ENCODE data around the gene RBPJ. TPM values are rescaled to one million over a fixed set of nuclear protein-coding genes. Genes with fewer than 3 reads are reported as not detected.
A peak's percentile ranks its signal among the peaks of the same experiment; 100 is the strongest.
"Not testable (repeated sequence)": the region's sequence is repeated elsewhere in the genome, so short reads cannot be mapped to it uniquely, and the experiment has no call there.

The RBPJ gene
- total and polyA plus RNA-seq, 2 experiments from 2014 or later, result 50.3 to 80.3 TPM

GRCh38 chr4:26311633-26312032 is 9.2 kb upstream of the RBPJ start:
- DNase-seq (ENCODE audit: low read depth in 1 of 2, low spot score in 1 of 2), result no peak
- no peaks in the 10 kb centered on the region for H3K4me1 ChIP-seq (ENCODE audit: low read depth)
- H3K27me3 ChIP-seq, result no peaks in the 10 kb centered on the region
- H3K9me3 ChIP-seq (ENCODE audit: low read depth), result no peaks in the 10 kb centered on the region
- H3K36me3 ChIP-seq, result no peaks in the 10 kb centered on the region
- no peak overlapping the region for H3K27ac ChIP-seq
- no peak for TF ChIP-seq CTCF (IDR thresholded peaks at IDR 0.05; ENCODE audit: low read depth, low read length)
- H3K4me3 ChIP-seq, result no peak overlapping the region

DNA sequence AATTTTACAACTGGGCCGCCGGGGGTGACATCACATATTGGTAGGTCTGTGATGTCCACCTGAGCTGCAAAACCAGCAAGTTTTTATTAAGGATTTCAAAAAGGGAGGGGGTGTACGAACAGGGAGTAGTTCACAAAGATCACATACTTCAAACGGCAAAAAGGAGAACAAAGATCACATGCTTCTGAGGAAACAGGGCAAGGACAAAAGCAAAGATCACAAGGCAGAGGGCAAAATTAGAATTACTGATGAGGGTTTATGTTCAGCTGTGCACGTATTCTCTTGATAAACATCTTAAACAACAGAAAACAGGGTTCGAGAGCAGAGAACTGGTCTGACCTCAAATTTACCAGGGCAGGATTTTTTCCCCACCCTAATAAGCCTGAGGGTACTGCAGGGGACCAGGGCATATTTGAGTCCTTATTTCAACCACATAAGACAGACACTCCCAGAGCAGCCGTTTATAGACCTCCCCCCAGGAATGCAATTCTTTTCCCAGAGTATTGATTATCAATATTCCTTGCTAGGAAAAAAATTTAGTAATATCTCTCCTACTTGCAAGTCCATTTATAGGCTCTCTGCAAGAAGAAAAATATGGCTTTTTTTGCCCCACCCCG is 5.4 kb upstream of the RBPJ start:
- not testable (repeated sequence) for H3K36me3 ChIP-seq; H3K27ac ChIP-seq; H3K4me3 ChIP-seq; H3K27me3 ChIP-seq; DNase-seq (ENCODE audit: low read depth in 1 of 2, low spot score in 1 of 2); H3K4me1 ChIP-seq (ENCODE audit: low read depth); H3K9me3 ChIP-seq (ENCODE audit: low read depth)

DNA sequence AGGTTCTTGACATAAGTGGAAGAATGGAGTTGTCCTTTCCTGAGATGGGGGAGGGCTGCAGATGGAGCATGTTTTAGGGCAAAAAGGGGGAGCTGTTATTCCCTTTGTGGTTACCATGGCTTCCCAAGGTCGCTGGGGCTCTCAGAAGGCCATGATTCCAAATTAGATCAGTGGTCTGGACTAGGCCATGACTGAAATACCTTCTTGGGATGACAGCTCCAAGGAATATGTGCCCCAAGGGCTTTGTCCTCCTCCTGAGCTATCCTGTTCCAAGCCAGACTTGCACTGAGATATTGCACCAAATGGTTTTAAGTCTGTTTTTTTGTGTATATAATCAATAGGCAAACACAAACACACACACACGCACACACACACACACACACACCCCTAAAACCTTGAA is 3.0 kb upstream of the RBPJ start:
- H3K27ac ChIP-seq, result no peak overlapping the region
- no peak for TF ChIP-seq CTCF (IDR thresholded peaks at IDR 0.05; ENCODE audit: low read depth, low read length)
- DNase-seq (ENCODE audit: low read depth in 1 of 2, low spot score in 1 of 2), result no peak
- H3K4me3 ChIP-seq, result no peak overlapping the region
- H3K4me1 ChIP-seq (ENCODE audit: low read depth), result peaks cover 7% of the 10 kb centered on the region
- no peaks in the 10 kb centered on the region for H3K9me3 ChIP-seq (ENCODE audit: low read depth)
- no peaks in the 10 kb centered on the region for H3K36me3 ChIP-seq
- H3K27me3 ChIP-seq, result no peaks in the 10 kb centered on the region

GRCh38 chr4:26319467-26319948 is 1.3 kb upstream of the RBPJ start:
- no peak for TF ChIP-seq CTCF (IDR thresholded peaks at IDR 0.05; ENCODE audit: low read depth, low read length)
- H3K4me1 ChIP-seq (ENCODE audit: low read depth), result peaks cover 15% of the 10 kb centered on the region
- peak overlapping the region; percentile 96 for H3K27ac ChIP-seq
- H3K4me3 ChIP-seq, result peak overlapping the region; percentile 56
- no peaks in the 10 kb centered on the region for H3K9me3 ChIP-seq (ENCODE audit: low read depth)
- no peaks in the 10 kb centered on the region for H3K36me3 ChIP-seq
- DNase-seq (ENCODE audit: low read depth in 1 of 2, low spot score in 1 of 2), result peak; percentile 100
- no peaks in the 10 kb centered on the region for H3K27me3 ChIP-seq

DNA sequence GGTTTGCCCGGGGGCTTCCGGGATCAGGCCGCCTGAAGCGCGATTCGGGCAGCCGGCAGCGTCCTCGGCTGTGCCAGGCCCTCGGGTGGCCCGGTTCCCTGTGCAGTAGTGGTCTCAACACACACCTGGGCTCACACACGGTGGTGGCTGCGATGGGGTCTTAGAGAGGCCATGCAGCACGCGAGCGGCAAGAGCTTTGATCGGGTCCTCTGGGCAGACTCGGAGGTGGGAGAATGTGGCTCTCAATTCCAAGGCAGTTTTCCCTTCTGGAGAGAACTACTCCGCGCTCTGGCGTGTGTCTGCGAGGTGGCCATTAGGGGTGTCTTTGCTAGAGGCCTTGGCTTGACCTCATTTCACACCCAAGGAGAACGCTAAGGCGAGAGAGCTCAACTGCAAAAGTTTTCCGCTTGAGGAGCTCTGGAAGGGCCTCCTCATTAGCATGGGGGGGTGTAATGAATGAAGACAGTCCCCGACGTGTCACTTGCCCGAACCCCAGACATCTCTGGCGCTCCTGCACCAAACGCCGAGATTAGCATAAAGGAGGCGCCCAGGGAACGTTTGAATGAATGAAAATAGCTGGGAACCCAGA is 771 bp upstream of the RBPJ start:
- TF ChIP-seq CTCF (IDR thresholded peaks at IDR 0.05; ENCODE audit: low read depth, low read length), result no peak
- peak overlapping the region; percentile 96 for H3K27ac ChIP-seq
- peaks cover 17% of the 10 kb centered on the region for H3K4me1 ChIP-seq (ENCODE audit: low read depth)
- H3K27me3 ChIP-seq, result no peaks in the 10 kb centered on the region
- no peaks in the 10 kb centered on the region for H3K36me3 ChIP-seq
- H3K4me3 ChIP-seq, result peak overlapping the region; percentile 56
- DNase-seq (ENCODE audit: low read depth in 1 of 2, low spot score in 1 of 2), result peak in 1 of 2 donors; percentile 42
- no peaks in the 10 kb centered on the region for H3K9me3 ChIP-seq (ENCODE audit: low read depth)

Measured in cardiac muscle cell (in vitro differentiated cells and primary cell).